Measurements from ENCODE around the gene FATE1. TPM values are rescaled to one million over a fixed set of nuclear protein-coding genes. Genes with fewer than 3 reads are reported as not detected.

The FATE1 gene
- total RNA-seq, 1 donor from 2014 or later = not detected

GRCh38 chrX:151742311-151742710 is 26.5 kb downstream of the FATE1 start:
- no peak for DNase-seq (ENCODE audit: low spot score)

GRCh38 chrX:151743651-151744470 is 28.0 kb downstream of the FATE1 start:
- DNase-seq (ENCODE audit: low spot score) = no peak

GRCh38 chrX:151745651-151746050 is 29.8 kb downstream of the FATE1 start:
- DNase-seq (ENCODE audit: low spot score) = no peak

GRCh38 chrX:151746502-151746901 is 30.7 kb downstream of the FATE1 start:
- DNase-seq (ENCODE audit: low spot score) = no peak

GRCh38 chrX:151750511-151750910 is 34.7 kb downstream of the FATE1 start:
- no peak for DNase-seq (ENCODE audit: low spot score)

GRCh38 chrX:151752847-151753246 is 37.0 kb downstream of the FATE1 start:
- no peak for DNase-seq (ENCODE audit: low spot score)

GRCh38 chrX:151753313-151754046 is 37.6 kb downstream of the FATE1 start:
- DNase-seq (ENCODE audit: low spot score) = peak; percentile 40

- peak; percentile 21 for DNase-seq (ENCODE audit: low spot score)
Observed at GRCh38 chrX:151754047-151754429, 38.2 kb downstream of the FATE1 start.

- DNase-seq (ENCODE audit: low spot score) = peak; percentile 8
Observed at GRCh38 chrX:151754641-151755215, 38.9 kb downstream of the FATE1 start.

GRCh38 chrX:151759041-151759708 is 43.3 kb downstream of the FATE1 start:
- no peak for DNase-seq (ENCODE audit: low spot score)

- no peak for DNase-seq (ENCODE audit: low spot score)
Observed at GRCh38 chrX:151762802-151763201, 47.0 kb downstream of the FATE1 start.

GRCh38 chrX:151763711-151764110 is 47.9 kb downstream of the FATE1 start:
- no peak for DNase-seq (ENCODE audit: low spot score)

GRCh38 chrX:151765026-151765425 is 49.2 kb downstream of the FATE1 start:
- no peak for DNase-seq (ENCODE audit: low spot score)

- DNase-seq (ENCODE audit: low spot score) = no peak
Observed at GRCh38 chrX:151771726-151772125, 55.9 kb downstream of the FATE1 start.

Other genes starting within 250 kb of the FATE1 start
- 0.48 TPM for gene PASD1, start 152.4 kb upstream of the FATE1 start, total RNA-seq (ENCODE audit: insufficient read depth, low replicate concordance)
- 0.24 TPM for gene PRRG3, start 20.6 kb upstream of the FATE1 start, total RNA-seq (ENCODE audit: insufficient read depth, low replicate concordance)
- not detected for gene CNGA2, start 18.7 kb downstream of the FATE1 start, total RNA-seq (ENCODE audit: insufficient read depth, low replicate concordance)
- not detected for gene MAGEA4, start 196.9 kb downstream of the FATE1 start, total RNA-seq (ENCODE audit: insufficient read depth, low replicate concordance)